HG03175 (cell line): ENCODE data around the gene PDK1.
"Not testable (repeated sequence)": the region's sequence is repeated elsewhere in the genome, so short reads cannot be mapped to it uniquely, and the experiment has no call there.

Experiments used
- ATAC-seq: cut with Tn5 transposase; IDR thresholded peaks from one replicate; pipeline ENCODE4 v1.9.1; 2021; ENCODE audit warnings: mild to moderate bottlenecking, moderate library complexity; ENCODE audit not compliant: unreplicated experiment

PDK1 gene

GRCh38 chr2:172555522-172556283 is at the start of gene PDK1:
Gene PDK1 (plus strand): TSS chr2:172556090. CDS start chr2:172556151, 61 bp downstream.
- peak; percentile 90 for ATAC-seq

GRCh38 chr2:172507199-172507598 is 48.7 kb upstream of the PDK1 start:
- ATAC-seq = no peak

- ATAC-seq = no peak
These were observed 45.8 kb upstream of the PDK1 start for GRCh38 chr2:172510088-172510487.

GRCh38 chr2:172510548-172510947 is 45.3 kb upstream of the PDK1 start:
- ATAC-seq = no peak

- no peak for ATAC-seq
These were observed 42.9 kb upstream of the PDK1 start for GRCh38 chr2:172512810-172513523.

DNA sequence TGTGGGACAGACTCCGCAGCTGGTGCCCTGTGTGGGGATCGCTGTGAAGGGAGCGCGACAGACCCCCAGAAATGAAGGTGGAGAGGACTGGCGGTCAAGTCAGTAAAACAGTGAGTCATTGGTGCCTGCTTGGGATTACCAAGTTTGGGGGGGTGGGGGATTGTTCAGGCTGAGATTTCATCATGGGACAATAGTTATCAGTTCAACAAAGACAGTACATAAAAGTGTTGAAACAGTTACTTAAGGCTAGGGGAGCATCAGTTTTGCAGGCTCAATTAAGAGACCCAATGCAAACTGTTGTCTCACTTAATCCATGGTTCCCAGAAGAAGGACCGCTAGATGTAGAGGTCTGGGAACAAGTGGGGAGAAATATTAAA is 42.4 kb upstream of the PDK1 start:
- no peak for ATAC-seq

GRCh38 chr2:172513935-172514586 is 41.8 kb upstream of the PDK1 start:
- ATAC-seq = no peak

DNA sequence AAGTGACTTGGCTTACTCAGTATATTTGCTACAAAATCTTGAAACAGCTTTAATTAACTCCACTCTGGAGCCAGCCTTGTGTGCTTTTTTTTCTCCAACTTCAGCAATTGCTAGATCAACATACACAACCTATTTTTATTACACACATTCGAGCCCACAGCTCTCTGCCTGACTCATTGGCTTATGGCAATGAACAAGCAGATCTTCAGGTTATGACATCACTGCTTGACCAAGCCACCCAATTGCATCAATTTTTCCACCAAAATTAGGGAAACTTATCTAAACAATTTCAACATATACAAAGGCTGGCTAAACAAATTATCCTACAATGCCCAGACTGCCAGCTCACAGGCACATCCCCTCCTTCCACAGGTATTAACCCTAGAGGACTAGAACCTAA is 39.6 kb upstream of the PDK1 start:
- ATAC-seq = no peak

- ATAC-seq = no peak
These were observed 36.9 kb upstream of the PDK1 start for GRCh38 chr2:172518995-172519394.

DNA sequence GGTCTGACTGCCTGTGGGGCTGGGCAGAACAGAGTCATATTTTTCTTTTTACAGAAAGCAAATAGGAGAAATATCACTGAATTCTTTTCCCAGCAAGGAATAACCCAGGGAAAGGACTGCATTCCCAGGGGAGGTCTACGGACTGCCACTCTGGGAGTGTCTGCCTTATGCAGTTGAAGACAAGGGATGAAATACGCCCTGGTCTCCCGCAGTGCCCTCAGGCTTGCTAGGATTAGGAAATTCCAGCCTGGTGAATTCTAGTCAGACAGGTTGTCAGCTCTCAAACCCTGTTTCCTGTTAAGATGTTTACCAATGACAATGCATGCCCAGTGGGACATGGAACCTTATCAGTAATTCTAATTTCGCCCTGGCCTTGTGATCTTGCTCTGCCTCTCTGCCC is 30.3 kb upstream of the PDK1 start:
- no peak for ATAC-seq

DNA sequence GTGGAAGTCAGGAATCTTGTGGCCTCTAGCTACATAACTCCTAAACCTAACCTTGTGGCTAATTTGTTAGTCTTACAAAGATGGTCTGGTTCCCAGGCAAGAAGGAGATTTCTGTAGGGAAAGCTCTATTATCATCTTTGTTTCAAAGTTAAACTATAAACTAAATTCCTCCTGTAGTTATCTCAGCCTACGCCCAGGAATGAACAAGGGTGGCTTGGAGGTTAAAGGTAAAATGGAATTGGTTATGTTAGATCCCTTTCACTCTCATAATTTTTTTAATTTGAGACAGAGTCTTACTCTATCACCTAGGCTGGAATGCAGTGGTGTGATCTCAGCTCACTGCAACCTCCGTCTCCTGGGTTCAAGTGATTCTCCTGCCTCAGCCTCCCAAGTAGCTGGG is 24.6 kb upstream of the PDK1 start:
- no peak for ATAC-seq

DNA sequence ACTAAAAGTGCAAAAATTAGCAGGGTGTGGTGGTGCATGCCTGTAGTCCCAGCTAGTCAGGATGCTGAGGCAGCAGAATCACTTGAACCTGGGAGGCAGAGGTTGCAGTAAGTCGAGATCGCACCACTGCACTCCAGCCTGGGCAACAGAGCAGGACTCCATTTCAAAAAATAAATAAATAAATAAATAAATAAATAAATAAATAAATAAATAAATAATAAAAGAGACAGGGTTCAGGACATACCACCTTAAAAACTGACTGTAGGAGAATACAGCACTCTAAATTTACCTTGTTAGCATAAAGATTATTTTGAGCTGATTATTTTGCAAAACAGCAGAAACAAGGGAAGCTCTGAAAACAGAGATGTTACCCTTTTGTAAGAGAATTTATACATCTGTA is 23.4 kb upstream of the PDK1 start:
- ATAC-seq = not testable (repeated sequence)

DNA sequence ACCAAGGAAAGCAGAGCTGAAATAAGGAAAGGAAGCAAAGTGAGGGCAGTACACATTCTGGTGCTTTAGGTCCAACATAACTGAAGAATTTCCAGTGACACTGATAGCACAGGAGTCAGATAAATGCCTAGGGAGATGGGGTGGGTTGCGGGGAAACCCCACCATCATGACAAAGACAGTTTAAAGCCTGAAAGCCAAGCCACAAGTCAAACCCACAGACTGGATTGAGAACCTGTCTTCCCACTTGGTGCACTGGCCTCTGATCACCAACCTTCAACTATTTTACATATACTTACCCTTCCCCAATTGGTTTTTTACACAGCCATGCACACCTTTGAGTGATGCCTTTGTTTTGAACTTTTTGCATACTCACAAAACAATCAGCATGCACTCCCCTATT is 22.2 kb upstream of the PDK1 start:
- ATAC-seq = no peak

DNA sequence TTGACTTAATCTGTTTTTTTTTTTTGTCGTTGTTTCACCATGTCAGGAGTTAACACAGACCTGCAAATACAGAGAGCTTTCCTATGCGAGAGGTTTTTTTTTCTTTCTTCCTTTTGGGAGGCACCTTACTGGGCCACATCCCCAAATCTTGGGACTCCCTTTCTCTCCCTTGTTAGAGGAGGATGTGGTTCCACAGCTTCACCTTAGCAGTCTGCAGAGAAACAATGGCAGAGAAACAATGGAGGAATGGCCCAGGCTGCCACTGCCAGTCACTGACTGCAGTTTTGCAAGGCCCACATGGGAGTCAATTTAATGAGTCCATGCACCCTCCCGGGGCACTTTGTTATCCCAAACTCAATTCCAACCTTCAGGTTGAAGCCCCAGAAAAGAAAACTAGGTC is 20.8 kb upstream of the PDK1 start:
- ATAC-seq = no peak

DNA sequence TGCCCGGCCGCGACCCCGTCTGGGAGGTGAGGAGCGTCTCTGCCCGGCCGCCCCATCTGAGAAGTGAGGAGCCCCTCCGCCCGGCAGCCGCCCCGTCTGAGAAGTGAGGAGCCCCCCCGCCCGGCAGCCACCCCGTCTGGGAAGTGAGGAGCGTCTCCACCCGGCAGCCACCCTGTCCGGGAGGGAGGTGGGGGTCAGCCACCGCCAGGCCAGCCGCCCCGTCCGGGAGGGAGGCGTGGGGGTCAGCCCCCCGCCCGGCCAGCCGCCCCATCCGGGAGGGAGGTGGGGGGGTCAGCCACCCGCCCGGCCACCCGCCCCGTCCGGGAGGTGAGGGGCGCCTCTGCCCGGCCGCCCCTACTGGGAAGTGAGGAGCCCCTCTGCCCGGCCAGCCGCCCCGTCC is 18.0 kb upstream of the PDK1 start:
- not testable (repeated sequence) for ATAC-seq

- no peak for ATAC-seq
These were observed 16.1 kb upstream of the PDK1 start for GRCh38 chr2:172539767-172540166.

DNA sequence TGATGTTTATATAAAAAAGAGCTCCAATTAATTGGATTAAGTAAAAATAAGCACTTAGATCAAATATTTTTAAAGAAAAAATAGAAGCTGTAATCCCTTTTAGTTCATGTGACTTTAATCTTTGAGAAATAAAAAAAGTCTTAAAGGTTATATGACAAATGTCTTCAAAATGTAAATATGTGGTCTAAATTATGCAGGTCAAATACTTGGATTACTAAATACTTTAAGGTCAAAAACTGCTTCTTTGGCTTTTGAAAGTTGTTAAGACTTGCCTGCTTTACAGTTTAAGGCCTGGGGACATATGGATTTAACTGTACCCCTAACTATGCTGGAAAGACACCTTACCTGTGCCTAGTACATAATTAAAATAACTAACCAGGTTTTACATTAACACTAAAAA is 15.5 kb upstream of the PDK1 start:
- ATAC-seq = no peak

DNA sequence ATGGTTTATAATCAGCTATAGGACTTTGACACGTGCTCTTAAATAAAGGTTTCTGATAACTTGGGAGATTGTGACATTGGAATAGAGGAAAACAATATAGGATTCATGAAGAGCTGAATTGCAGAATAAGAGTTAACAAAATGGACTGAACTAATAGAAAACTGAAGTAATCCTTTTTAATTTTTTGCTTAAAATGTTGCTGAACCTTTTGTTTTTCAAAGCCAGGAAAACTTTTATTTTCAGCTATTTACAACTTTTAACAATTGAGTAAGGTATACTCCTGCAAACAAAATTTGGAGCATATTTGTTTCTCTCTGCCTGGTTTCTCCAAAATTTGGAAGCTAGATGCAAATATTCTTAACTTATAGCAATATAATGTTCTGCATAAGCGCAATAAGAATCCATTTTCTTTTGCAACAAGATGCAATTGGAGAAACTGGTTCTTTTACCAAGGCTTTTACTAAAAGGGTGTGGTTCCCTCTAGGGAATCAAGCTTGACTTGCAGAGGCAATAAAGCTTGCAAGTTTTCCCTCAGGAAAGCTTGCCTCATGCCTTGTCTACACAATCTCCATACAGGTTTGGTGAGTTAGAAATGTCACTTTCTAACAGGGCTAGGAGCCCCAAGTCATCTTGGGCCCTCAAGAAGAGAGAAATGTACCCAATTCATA is 10.3 kb upstream of the PDK1 start:
- ATAC-seq = no peak

DNA sequence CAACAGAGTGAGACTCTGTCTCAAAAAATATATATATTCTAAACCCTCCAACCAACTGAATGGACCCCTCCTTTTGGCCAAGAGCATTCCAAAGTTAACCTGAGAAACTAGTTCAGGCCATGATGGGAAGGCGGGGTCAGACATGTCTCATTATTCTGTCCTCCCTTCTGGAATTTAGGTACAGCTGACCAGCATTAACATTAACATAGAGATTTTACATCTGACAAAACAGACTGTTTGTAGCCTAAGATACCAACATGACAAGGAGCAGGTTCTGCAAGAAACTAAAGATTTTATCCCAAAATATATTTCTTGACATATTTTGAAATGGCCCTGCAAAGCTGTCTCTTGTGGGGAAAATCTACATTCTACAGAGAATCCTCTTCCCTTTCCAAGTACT is 6.8 kb upstream of the PDK1 start:
- no peak for ATAC-seq

DNA sequence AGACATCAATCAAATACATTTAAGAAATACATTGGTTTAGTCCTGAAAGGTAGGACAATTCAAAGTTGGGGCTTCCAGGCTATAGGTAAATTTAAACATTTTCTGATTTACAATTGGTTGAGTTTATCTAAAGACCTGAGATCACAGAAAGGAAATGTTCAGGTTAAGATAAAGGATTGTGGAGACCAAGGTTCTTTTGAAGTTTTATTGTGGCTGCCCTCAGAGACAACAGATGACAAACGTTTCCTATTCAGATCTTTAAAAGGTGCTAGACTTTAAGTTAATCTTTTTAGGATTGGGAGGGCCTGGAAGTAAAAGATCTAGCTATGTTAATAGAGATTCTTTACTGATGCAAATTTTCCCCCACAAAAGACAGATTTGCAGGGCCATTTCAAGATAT is 6.1 kb upstream of the PDK1 start:
- not testable (repeated sequence) for ATAC-seq

- no peak for ATAC-seq
These were observed 5.5 kb upstream of the PDK1 start for GRCh38 chr2:172550419-172550818.

DNA sequence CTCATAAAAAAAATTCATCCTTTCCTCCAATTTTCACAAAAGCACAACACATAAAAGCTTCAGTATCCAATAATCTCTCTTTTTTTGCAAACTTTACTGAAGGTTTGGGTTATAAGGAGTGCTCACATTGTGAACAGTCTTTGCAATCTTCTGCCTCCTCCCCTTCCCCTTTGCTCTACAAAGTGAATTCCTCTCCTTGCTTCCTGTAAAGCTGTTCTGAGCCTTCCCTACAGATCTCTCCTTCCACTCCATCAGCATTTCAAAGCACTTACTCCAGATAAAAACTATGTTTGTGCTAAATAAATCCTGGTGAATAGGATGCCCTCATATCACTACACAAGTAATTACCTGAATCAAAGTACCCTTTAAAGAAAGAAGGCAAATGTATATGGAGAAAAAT is 4.6 kb upstream of the PDK1 start:
- no peak for ATAC-seq
